Natural killer cell (primary cell): Measurements from ENCODE around the gene MTG1. TPM values are rescaled to one million over a fixed set of nuclear protein-coding genes. Genes with fewer than 3 reads are reported as not detected.

Experiments
- ATAC-seq, 3 donors: fragments of 150-1000 bp in 2 of 3; fragments of 200-7000 bp in 1 of 3; cut with Tn5 transposase; 1 replicate in 1 of 3; 2 replicates in 2 of 3; pipeline ENCODE4 v1.10.0; 2021; ENCODE audit warnings: mild to moderate bottlenecking in 2 of 3, moderate library complexity in 2 of 3
- DNase-seq, 2 donors: peaks; one replicate each; pipeline versions ENCODE4 v3.0.0 to v3.0.0-alpha.2; 2013 to 2021; ENCODE audit warnings: mixed read lengths in 1 of 2
- H3K27ac ChIP-seq: one replicate; pipeline ENCODE4 v1.5.1; 2013; ENCODE audit warnings: mild to moderate bottlenecking, low read length
- H3K27me3 ChIP-seq: one replicate; pipeline ENCODE4 v1.6.1; 2013; ENCODE audit warnings: low read length; ENCODE audit not compliant: control insufficient read depth, insufficient read depth
- H3K36me3 ChIP-seq: one replicate; pipeline ENCODE4 v1.6.1; 2013; ENCODE audit warnings: low read length; ENCODE audit not compliant: control insufficient read depth, insufficient read depth
- H3K4me1 ChIP-seq: one replicate; pipeline ENCODE4 v1.6.1; 2013; ENCODE audit warnings: low read length; ENCODE audit not compliant: control insufficient read depth, insufficient read depth
- H3K4me3 ChIP-seq: one replicate; pipeline ENCODE4 v1.5.1; 2013; ENCODE audit warnings: low read length
- H3K9me3 ChIP-seq: one replicate; pipeline ENCODE4 v1.6.1; 2013; ENCODE audit warnings: low read length; ENCODE audit not compliant: control insufficient read depth, insufficient read depth
- H3K27ac Mint-ChIP-seq, 2 donors: one replicate each; pipeline ENCODE4 v1.8.0; 2022; ENCODE audit warnings: mild to moderate bottlenecking in 2 of 2, mixed read lengths in 2 of 2, moderate library complexity in 1 of 2
- H3K27me3 Mint-ChIP-seq, 2 donors: one replicate each; pipeline ENCODE4 v1.8.0; 2022; ENCODE audit warnings: low read depth in 2 of 2, mixed read lengths in 2 of 2
- H3K36me3 Mint-ChIP-seq: one replicate; pipeline ENCODE4 v1.8.0; 2022; ENCODE audit warnings: mixed read lengths
- H3K4me1 Mint-ChIP-seq, 2 donors: one replicate each; pipeline ENCODE4 v1.8.0; 2022; ENCODE audit warnings: mixed read lengths in 2 of 2
- H3K4me3 Mint-ChIP-seq: one replicate; pipeline ENCODE4 v1.8.0; 2022; ENCODE audit warnings: mild to moderate bottlenecking, moderate library complexity, mixed read lengths
- H3K9me3 Mint-ChIP-seq, 2 donors: one replicate each; pipeline ENCODE4 v1.8.0; 2022; ENCODE audit warnings: mixed read lengths in 2 of 2
- CTCF ChIP-seq: fragments of 200-600 bp; IDR thresholded peaks from one replicate; pipeline ENCODE4 v1.8.0; 2022; ENCODE audit warnings: antibody characterized with exemption
- WGBS: methylation state at CpG from one replicate; pipeline ENCODE4 v1.1.7; 2013; ENCODE audit warnings: missing lambda C conversion rate; ENCODE audit not compliant: insufficient coverage; 5-methylcytosine and 5-hydroxymethylcytosine counted together
- intact Hi-C: fragments of 100-400 bp; cut with micrococcal nuclease; formaldehyde crosslinking; loops from one replicate; pipeline ENCODE4 v1.14.2; 2022
- total RNA-seq, 4 donors: library from RNA; stranded (reverse); fragments of 120-200 nt in 1 of 4; gene quantifications; one replicate each; pipeline versions ENCODE4 v1.2.3 to v1.2.4, GENCODE V29; 2013 to 2022

Gene MTG1
- total RNA-seq, 3 donors from 2014 or later (not counting 1 experiment from before 2014, with no cell fraction given), result 64.3 to 76.3 (median 67.1) TPM

DNA sequence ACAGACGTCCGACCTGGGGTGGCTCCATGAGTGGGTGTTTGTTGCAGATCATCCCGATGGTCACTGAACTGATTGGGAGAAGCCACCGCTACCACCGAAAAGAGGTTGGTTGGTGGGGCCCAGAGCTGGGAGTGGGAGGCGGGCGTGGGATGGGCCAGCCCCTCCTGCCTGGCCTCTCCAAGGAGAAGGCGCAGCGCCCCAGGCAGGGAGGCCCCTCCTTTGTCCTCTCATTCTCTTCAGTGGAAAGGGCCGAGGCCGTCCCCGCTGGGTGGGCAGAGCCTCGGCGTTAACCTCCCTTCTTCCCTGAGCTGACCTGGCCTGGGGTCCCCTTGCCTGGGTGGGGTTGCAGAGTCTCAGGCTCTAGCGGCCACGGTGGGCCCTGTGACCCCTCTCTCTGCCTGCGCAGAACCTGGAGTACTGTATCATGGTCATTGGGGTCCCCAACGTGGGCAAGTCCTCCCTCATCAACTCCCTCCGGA lies 5.2 kb downstream of the MTG1 start:
- intact Hi-C loops, result no loop called here
- H3K36me3 ChIP-seq, result peaks cover 28% of the 10 kb centered on the region
- ATAC-seq (no peak), DNase-seq (no peak)
- WGBS, result 97% methylated on average over 19 of the region's 19 CpGs
- H3K27me3 Mint-ChIP-seq, result no peaks in the 10 kb centered on the region
- no peaks in the 10 kb centered on the region for H3K9me3 ChIP-seq
- no peaks in the 10 kb centered on the region for H3K9me3 Mint-ChIP-seq
- no peaks in the 10 kb centered on the region for H3K36me3 Mint-ChIP-seq
- H3K27ac ChIP-seq, result no peak overlapping the region
- no peak overlapping the region for H3K27ac Mint-ChIP-seq
- peaks cover 38 to 46% of the 10 kb centered on the region in 2 donors for H3K4me1 Mint-ChIP-seq
- TF ChIP-seq CTCF, result no peak
- H3K4me3 Mint-ChIP-seq, result no peak overlapping the region
- no peaks in the 10 kb centered on the region for H3K27me3 ChIP-seq
- H3K4me1 ChIP-seq, result peaks cover 34% of the 10 kb centered on the region
- H3K4me3 ChIP-seq, result no peak overlapping the region

GRCh38 chr10:133400624-133401424 lies 6.9 kb downstream of the MTG1 start:
- Mint-ChIP-seq H3K9me3 (no peaks in the 10 kb centered on the region), H3K36me3 (peaks cover 13% of the 10 kb centered on the region), H3K27me3 (no peaks in the 10 kb centered on the region), H3K4me1 (peaks cover 37 to 47% of the 10 kb centered on the region in 2 donors), H3K4me3 (peak overlapping the region; percentile 43), H3K27ac (peak overlapping the region; percentile 77 to 84)
- Histone ChIP-seq H3K4me3 (no peak overlapping the region), H3K27me3 (no peaks in the 10 kb centered on the region), H3K4me1 (peaks cover 21% of the 10 kb centered on the region), H3K36me3 (peaks cover 28% of the 10 kb centered on the region), H3K9me3 (no peaks in the 10 kb centered on the region), H3K27ac (peak overlapping the region; percentile 56)
- no peak for TF ChIP-seq CTCF
- intact Hi-C loops, result no loop called here
- whole genome bisulfite sequencing, result 55% methylated on average over 9 of the region's 10 CpGs
- DNase-seq, result peak in 1 of 2 donors; percentile 24
- ATAC-seq, result peak; percentile 72 to 89 (median 77)

- ATAC-seq, result peak; percentile 8 to 43 (median 33)
- Histone ChIP-seq H3K9me3 (no peaks in the 10 kb centered on the region), H3K27me3 (no peaks in the 10 kb centered on the region), H3K4me1 (peaks cover 21% of the 10 kb centered on the region), H3K4me3 (no peak overlapping the region), H3K36me3 (peaks cover 28% of the 10 kb centered on the region), H3K27ac (peak overlapping the region; percentile 56)
- H3K27ac Mint-ChIP-seq, result peak overlapping the region; percentile 77 to 84
- WGBS, result 75% methylated on average over 12 of the region's 12 CpGs
- DNase-seq, result no peak
- peaks cover 41 to 51% of the 10 kb centered on the region in 2 donors for H3K4me1 Mint-ChIP-seq
- TF ChIP-seq CTCF, result no peak
- peaks cover 17% of the 10 kb centered on the region for H3K36me3 Mint-ChIP-seq
- no peaks in the 10 kb centered on the region for H3K9me3 Mint-ChIP-seq
- peak overlapping the region; percentile 43 for H3K4me3 Mint-ChIP-seq
- H3K27me3 Mint-ChIP-seq, result no peaks in the 10 kb centered on the region
- intact Hi-C loops, result no loop called here
These were observed 7.5 kb downstream of the MTG1 start for GRCh38 chr10:133401500-133401899.
